Measurements from ENCODE around the gene SETD2. TPM values are rescaled to one million over a fixed set of nuclear protein-coding genes. Genes with fewer than 3 reads are reported as not detected.

SETD2 gene
- polyA plus RNA-seq, 1 of the 3 experiments (the other 2 are of a cell fraction): 12.1 TPM

DNA sequence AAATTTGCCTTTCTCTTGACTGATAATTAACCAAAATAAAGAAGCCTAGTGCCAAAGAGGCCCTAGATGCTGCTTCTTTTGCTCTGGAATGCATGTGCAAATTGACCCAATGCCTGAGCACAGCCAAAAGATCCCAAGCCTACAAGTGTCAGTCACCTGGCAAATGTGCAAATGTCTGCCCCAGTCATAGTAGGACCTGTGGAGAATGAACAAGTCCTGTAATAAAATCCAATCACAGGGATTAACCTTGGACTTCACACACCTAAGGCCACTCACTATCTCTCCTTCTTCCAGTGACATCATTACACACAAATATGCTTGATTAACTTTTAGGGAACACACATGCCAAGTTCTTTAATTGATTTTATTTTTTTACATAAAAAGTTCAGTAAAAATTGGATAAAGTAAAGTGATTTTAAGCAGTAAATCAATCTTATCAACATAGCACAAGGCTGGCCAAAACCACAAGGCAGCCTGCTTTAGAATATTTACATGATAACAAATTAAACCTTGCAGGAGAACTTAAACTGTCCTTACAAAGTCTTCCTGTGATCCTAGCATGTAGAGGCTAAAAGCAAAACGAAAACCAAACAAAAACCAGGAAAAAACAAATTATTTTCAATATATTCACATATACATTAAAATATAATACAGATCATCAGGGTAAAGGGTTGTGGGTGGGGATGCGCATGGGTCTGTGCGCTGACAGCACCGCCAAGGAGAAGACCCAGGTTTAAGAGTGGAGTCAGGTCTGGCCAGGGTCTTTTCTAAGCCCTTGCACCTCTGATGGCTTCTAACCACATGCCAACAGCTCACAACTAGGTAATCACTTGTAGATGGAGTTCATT lies 147.6 kb downstream of the SETD2 start:
- no peaks in the 10 kb centered on the region for H3K9me3 ChIP-seq
- peaks cover 16% of the 10 kb centered on the region; the same call in 1 of the 2 replicates for H3K79me2 ChIP-seq (ENCODE audit: insufficient read depth)
- peaks cover 9 to 51% of the 10 kb centered on the region in 2 experiments for H3K36me3 ChIP-seq (replicated peaks in 1 of 2; ENCODE audit: control insufficient read depth in 1 of 2, insufficient read depth in 2 of 2, low read length in 1 of 2)
- DNase-seq: no peak
- H4K20me1 ChIP-seq (ENCODE audit: insufficient read depth): peaks cover 4% of the 10 kb centered on the region; the same call in 1 of the 2 replicates
- H3K27me3 ChIP-seq (ENCODE audit: insufficient read depth): no peaks in the 10 kb centered on the region
- POLR2A ChIA-PET: no interaction called here
- TF ChIP-seq EZH2phosphoT487 (IDR thresholded peaks at IDR 0.05; ENCODE audit: borderline replicate concordance, low read depth) (no peak), ELF1 (IDR thresholded peaks at IDR 0.05) (no peak), NFIC (IDR thresholded peaks at IDR 0.05; ENCODE audit: borderline replicate concordance) (no peak), SIN3A (IDR thresholded peaks at IDR 0.05; ENCODE audit: borderline replicate concordance, low read depth, low read length) (no peak), NRF1 (IDR thresholded peaks at IDR 0.05; ENCODE audit: low read depth, low read length) (no peak), TAF1 (IDR thresholded peaks at IDR 0.05; ENCODE audit: borderline replicate concordance, low read depth, low read length) (no peak), FOSL2 (IDR thresholded peaks at IDR 0.05; ENCODE audit: borderline replicate concordance, low read depth) (no peak), MXI1 (IDR thresholded peaks at IDR 0.05; ENCODE audit: low read depth, low read length) (no peak), MEF2A (IDR thresholded peaks at IDR 0.05; ENCODE audit: borderline replicate concordance, low read depth) (no peak), POLR2AphosphoS5 (IDR thresholded peaks at IDR 0.05; ENCODE audit: low read depth, low read length) (no peak), EP300 (IDR thresholded peaks at IDR 0.05; ENCODE audit: borderline replicate concordance in 1 of 2, low read depth in 1 of 2, low read length in 1 of 2) (no peak), FOXJ3 (CRISPR knock-in tag; IDR thresholded peaks at IDR 0.05) (no peak)
- TF ChIP-seq, protein P1, sequence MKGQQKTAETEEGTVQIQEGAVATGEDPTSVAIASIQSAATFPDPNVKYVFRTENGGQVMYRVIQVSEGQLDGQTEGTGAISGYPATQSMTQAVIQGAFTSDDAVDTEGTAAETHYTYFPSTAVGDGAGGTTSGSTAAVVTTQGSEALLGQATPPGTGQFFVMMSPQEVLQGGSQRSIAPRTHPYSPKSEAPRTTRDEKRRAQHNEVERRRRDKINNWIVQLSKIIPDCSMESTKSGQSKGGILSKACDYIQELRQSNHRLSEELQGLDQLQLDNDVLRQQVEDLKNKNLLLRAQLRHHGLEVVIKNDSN (IDR thresholded peaks at IDR 0.05; ENCODE audit: borderline replicate concordance, low read depth): no peak
- TF ChIP-seq, protein P2, sequence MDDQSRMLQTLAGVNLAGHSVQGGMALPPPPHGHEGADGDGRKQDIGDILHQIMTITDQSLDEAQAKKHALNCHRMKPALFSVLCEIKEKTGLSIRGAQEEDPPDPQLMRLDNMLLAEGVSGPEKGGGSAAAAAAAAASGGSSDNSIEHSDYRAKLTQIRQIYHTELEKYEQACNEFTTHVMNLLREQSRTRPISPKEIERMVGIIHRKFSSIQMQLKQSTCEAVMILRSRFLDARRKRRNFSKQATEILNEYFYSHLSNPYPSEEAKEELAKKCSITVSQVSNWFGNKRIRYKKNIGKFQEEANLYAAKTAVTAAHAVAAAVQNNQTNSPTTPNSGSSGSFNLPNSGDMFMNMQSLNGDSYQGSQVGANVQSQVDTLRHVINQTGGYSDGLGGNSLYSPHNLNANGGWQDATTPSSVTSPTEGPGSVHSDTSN (IDR thresholded peaks at IDR 0.05): no peak
- peaks cover 20% of the 10 kb centered on the region for H3F3A ChIP-seq (replicated peaks; ENCODE audit: insufficient read depth)
- peak overlapping the region; percentile 45 for H3K4me2 ChIP-seq
- H3K9me2 ChIP-seq: no peaks in the 10 kb centered on the region
- H3K27ac ChIP-seq (ENCODE audit: low read depth in 2 of 2, low read length in 1 of 2): peak overlapping the region in 1 of 2 experiments; percentile 60; a peak in 2 of 4 replicates
- 95% methylated on average over 4 of the region's 4 CpGs for WGBS (ENCODE audit: low lambda C conversion rate)
- CTCF ChIA-PET: no interaction called here
- peaks cover 0 to 15% of the 10 kb centered on the region in 2 experiments; a peak in 2 of 4 replicates for H3K4me1 ChIP-seq (ENCODE audit: control insufficient read depth in 1 of 2, insufficient read depth in 2 of 2, low read depth in 1 of 2, low read length in 1 of 2)
- H2AFZ ChIP-seq (ENCODE audit: low read depth): no peak overlapping the region
- no peak overlapping the region for H3K4me3 ChIP-seq (ENCODE audit: low read depth in 2 of 2, low read length in 1 of 2)
- H3K9ac ChIP-seq: no peak overlapping the region

DNA sequence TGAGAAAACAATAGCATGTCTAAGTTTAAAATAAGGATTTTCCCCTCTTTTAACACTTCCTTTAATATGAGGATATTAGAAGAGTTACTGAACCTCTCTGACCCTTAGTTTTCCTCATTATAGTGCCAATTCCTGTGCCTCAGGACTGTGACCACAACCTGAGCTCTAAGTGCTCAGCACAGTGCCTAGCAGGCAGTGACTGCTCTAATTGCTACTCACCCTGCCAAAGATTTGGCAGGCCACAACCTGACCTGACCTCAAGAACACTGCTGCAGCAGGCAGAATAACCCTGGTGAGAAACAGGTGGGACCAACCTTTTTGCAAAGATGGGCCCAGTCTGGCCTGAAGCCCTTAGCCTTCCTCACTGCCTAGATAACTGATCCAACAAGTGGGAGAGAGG lies 148.8 kb downstream of the SETD2 start:
- no peak overlapping the region for H3K27ac ChIP-seq (ENCODE audit: low read depth in 2 of 2, low read length in 1 of 2)
- H3K4me2 ChIP-seq: no peak overlapping the region
- DNase-seq: no peak
- H2AFZ ChIP-seq (ENCODE audit: low read depth): no peak overlapping the region
- no peak overlapping the region for H3K9ac ChIP-seq
- TF ChIP-seq NFIC (IDR thresholded peaks at IDR 0.05; ENCODE audit: borderline replicate concordance) (no peak), ELF1 (IDR thresholded peaks at IDR 0.05) (no peak), TCF12 (IDR thresholded peaks at IDR 0.05) (no peak), FOXJ3 (CRISPR knock-in tag; IDR thresholded peaks at IDR 0.05) (no peak), MEF2A (IDR thresholded peaks at IDR 0.05; ENCODE audit: borderline replicate concordance, low read depth) (no peak), CHD2 (IDR thresholded peaks at IDR 0.05; ENCODE audit: low read length, partially characterized antibody) (no peak)
- H3K9me2 ChIP-seq: no peaks in the 10 kb centered on the region
- CTCF ChIA-PET: no interaction called here
- H3K9me3 ChIP-seq: no peaks in the 10 kb centered on the region
- H3K4me3 ChIP-seq (ENCODE audit: low read depth in 2 of 2, low read length in 1 of 2): no peak overlapping the region
- POLR2A ChIA-PET: no interaction called here
- peaks cover 4 to 45% of the 10 kb centered on the region in 2 experiments for H3K36me3 ChIP-seq (replicated peaks in 1 of 2; ENCODE audit: control insufficient read depth in 1 of 2, insufficient read depth in 2 of 2, low read length in 1 of 2)
- peaks cover 0 to 15% of the 10 kb centered on the region in 2 experiments; a peak in 2 of 4 replicates for H3K4me1 ChIP-seq (ENCODE audit: control insufficient read depth in 1 of 2, insufficient read depth in 2 of 2, low read depth in 1 of 2, low read length in 1 of 2)
- H3F3A ChIP-seq (replicated peaks; ENCODE audit: insufficient read depth): peaks cover 20% of the 10 kb centered on the region
- no peaks in the 10 kb centered on the region for H3K27me3 ChIP-seq (ENCODE audit: insufficient read depth)
- H4K20me1 ChIP-seq (ENCODE audit: insufficient read depth): no peaks in the 10 kb centered on the region
- H3K79me2 ChIP-seq (ENCODE audit: insufficient read depth): peaks cover 5% of the 10 kb centered on the region; the same call in 1 of the 2 replicates
